Epithelial cell of proximal tubule (primary cell): Measurements from ENCODE around the gene SHLD1. TPM values are rescaled to one million over a fixed set of nuclear protein-coding genes. Genes with fewer than 3 reads are reported as not detected.
"Not testable (repeated sequence)": the region's sequence is repeated elsewhere in the genome, so short reads cannot be mapped to it uniquely, and the experiment has no call there.

Experiments
- DNase-seq: peaks from one replicate; pipeline ENCODE4 v3.0.0-alpha.2; 2011; ENCODE audit warnings: low read depth
- H3K4me3 ChIP-seq: 2 replicates; pipeline ENCODE4 v1.5.1; 2011; ENCODE audit warnings: low read depth, mild to moderate bottlenecking, low read length
- total RNA-seq: library from RNA; depleted of rRNA; stranded (reverse); fragments of >200 nt; gene quantifications from 2 replicates; pipeline ENCODE4 v1.2.3, GENCODE V29; 2015
- TF ChIP-seq, protein P1 (sequence below): conservative IDR thresholded peaks from 2 replicates; pipeline ENCODE4 v1.5.1; 2012; ENCODE audit warnings: low read depth, mild to moderate bottlenecking, low read length

Gene SHLD1
- total RNA-seq, 1 donor from 2014 or later, result 1.3 TPM

DNA sequence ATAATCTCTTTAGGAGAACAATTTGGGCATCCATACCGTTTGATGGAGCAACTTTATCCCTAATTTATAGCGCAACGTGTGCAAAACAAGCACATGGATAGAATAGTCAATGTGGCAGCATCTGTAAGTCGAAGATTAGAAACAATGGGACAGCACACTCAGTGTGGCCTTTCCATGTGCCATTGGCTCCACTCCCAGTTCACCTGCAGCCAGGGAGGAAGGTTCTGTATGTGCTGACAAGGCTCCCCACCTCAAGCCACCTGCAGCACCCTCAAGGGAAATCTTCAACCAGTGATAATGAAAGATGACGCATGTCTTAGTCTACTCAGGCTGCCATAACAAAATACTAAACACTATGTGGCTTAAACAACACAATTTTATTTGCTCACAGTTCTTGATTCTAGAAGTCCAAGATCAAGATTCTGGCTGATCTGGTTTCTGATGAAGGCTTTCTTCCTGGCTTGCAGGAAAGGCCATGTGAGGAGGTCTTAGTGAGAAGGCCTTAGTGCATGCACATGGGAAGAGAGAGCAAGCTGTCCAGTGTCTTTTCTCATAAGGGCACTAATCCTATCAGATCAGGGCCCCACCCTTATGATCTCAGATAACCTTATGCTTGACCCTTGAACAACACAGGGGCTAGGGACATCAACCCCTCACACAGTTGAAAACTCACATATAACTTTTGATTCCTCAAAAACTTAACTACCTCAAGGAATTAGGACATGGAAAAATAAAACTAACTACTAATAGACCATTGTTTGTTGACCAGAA, 34.9 kb upstream of the SHLD1 start:
- no peak for DNase-seq
- H3K4me3 ChIP-seq, result no peak overlapping the region
- TF ChIP-seq, protein P1, sequence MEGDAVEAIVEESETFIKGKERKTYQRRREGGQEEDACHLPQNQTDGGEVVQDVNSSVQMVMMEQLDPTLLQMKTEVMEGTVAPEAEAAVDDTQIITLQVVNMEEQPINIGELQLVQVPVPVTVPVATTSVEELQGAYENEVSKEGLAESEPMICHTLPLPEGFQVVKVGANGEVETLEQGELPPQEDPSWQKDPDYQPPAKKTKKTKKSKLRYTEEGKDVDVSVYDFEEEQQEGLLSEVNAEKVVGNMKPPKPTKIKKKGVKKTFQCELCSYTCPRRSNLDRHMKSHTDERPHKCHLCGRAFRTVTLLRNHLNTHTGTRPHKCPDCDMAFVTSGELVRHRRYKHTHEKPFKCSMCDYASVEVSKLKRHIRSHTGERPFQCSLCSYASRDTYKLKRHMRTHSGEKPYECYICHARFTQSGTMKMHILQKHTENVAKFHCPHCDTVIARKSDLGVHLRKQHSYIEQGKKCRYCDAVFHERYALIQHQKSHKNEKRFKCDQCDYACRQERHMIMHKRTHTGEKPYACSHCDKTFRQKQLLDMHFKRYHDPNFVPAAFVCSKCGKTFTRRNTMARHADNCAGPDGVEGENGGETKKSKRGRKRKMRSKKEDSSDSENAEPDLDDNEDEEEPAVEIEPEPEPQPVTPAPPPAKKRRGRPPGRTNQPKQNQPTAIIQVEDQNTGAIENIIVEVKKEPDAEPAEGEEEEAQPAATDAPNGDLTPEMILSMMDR, result no peak

DNA sequence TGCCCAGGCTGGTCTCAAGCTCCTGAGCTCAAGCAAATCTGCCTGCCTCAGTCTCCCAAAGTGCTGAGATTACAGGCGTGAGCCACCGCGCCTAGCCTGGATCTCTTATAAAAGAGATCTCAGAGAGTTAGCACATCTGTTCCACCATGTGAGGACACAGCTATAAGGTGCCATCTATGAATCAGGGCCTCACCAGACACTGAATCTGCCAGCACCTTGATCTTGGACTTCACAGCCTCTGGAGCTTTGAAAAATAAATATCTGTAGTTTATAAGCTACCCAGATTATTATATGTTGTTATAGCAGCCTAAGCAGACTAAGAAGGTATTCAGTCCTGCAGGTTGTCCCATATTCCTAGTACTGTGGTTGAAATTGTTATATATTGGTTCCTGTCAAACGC, 33.2 kb upstream of the SHLD1 start:
- TF ChIP-seq, protein P1, result no peak
- no peak for DNase-seq

DNA sequence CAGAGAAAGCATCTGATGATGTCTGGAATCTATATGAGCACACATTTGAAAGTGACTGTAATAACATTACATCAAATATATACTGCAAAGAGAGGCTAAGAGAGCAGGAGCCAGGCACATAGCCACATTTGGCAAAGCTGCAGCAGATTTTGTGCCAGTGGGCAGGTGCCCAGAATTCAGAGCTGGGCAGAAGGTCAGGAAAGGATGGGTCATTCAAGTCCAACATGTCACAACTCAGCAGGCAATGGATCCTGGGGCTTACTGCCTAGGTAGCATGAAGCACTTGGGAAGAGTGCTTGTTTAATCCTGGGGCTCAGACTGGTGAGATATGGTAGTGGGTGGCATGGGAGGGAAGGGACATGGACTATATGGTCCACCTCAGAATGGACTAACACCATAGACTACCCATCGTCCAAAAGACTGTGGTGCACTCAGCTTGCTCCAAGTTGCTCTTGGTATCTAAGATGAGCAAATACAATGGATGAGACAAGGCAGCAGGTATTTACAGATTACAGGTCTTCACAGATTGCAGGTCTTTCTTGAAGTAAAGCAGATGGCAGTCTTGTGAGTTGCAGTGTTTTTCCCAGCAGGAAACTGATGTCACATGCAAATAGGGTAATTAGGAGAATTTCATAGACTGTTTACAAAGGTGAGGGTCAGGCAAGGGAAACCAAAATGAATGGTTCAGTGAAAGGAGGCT, 31.2 kb upstream of the SHLD1 start:
- TF ChIP-seq, protein P1, result no peak
- no peak overlapping the region for H3K4me3 ChIP-seq
- DNase-seq, result no peak

More for the DNA sequence above, 33.2 kb upstream of the SHLD1 start:
- no peak overlapping the region for H3K4me3 ChIP-seq

DNA sequence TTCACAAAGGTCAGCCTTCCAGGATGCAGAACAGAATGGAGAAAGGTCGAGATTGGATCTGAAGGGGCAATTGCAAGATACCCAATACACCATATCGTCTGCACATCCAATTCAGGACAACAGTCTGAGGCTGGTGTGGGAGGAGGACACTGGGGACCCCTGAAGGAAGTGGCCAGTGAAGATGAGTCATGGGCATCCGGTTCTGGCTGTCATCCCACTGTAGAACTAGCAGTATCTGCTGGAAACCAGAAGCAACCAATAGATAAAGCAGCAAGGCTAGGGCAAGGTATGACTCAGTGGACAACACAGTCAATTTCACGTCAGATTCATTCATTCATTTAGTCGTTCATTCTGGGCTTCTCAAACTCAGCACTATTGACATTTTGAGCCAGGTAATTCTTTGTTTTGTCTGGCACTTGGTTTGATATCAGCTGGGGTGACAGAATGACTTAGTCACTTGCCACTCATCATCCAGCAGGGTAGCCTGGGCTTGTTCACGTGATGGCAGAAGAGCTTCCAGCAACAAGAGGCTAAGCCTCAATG, 30.3 kb upstream of the SHLD1 start:
- H3K4me3 ChIP-seq, result no peak overlapping the region
- TF ChIP-seq, protein P1, result no peak
- DNase-seq, result no peak

DNA sequence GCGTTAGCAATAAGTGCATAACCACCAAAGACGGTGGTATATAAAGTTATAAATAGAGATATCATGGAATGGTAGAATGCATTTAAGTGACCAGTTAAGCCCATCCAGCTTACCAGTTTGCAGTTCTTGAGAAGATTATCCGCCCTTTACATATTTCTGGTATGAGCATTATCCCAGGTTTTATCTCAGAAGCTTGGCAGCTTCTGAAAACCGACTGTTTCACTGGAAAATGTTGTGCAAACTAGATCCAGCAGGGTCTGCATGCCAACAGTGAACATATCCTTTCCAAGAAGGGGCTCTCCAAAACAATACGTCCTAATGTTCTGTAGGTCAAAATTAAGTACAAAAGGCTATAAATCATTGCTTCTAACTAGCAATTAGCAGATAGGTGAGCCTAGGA, 29.5 kb upstream of the SHLD1 start:
- DNase-seq, result no peak
- TF ChIP-seq, protein P1, result no peak
- H3K4me3 ChIP-seq, result no peak overlapping the region

DNA sequence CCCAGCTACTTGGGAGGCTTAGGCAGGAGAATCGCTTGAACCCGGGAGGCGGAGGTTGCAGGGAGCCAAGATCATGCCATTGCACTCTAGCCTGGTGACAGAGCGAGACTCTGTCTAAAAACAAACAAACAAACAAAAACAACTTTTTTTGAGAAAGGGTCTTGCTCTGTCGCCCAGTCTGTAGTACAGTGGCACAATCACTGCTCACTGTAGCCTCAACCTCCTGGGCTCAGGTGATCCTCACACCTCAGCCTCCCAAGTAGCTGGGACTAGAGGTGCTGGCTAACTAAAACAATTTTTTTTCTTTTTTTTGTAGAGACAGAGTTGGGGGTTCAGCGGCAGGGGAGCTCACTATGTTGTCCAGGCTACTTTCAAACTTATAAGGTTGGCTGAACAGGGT, 28.8 kb upstream of the SHLD1 start:
- H3K4me3 ChIP-seq, DNase-seq: not testable (repeated sequence)

DNA sequence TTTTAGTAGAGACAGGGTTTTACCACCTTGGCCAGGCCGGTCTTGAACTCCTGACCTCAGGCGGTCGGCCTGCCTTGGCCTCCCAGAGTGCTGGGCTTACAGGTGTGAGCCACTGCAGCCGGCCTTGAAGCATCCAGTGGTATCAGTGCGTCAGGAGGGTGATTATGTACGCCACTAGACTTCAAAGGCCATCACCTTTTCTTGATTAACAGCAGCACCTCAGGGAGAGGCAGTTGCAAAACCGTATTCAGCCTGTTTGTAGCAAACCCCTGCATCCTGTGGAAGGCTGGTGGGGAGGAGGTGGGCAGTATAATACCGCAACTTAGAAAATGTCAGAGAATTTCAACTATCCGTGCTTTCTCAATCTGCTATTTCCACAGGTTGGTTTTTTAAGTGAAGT, 27.3 kb upstream of the SHLD1 start:
- H3K4me3 ChIP-seq, result no peak overlapping the region
- TF ChIP-seq, protein P1, result no peak
- no peak for DNase-seq

DNA sequence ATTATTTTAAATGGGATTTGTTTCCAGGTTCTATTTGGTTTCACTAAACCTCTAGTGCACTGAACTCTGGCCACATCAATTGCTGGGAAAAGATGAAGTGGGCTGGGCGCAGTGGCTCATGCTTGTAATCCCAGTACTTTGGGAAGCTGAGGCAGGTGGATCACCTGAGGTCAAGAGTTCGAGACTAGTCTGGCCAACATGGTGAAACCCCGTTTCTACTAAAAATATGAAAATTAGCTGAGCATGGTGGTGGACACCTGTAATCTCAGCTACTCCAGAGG, 25.1 kb upstream of the SHLD1 start:
- DNase-seq, result not testable (repeated sequence)

More for the DNA sequence above, 25.1 kb upstream of the SHLD1 start:
- not testable (repeated sequence) for H3K4me3 ChIP-seq
